Peyer's patch (tissue), 4 donors: ENCODE data around the gene MSANTD2.

Experiments used
- POLR2A ChIP-seq, 2 donors: fragments of 450-650 bp; IDR thresholded peaks; one replicate each; pipeline ENCODE4 v1.5.1; 2017; ENCODE audit warnings: antibody characterized with exemption in 2 of 2, mild to moderate bottlenecking in 2 of 2, moderate library complexity in 2 of 2
- TF ChIP-seq, protein P1 (sequence below), 6 experiments: fragments of 450-650 bp in 4 of 6; fragments of 200-600 bp in 2 of 6; sonication (generic) in 1 of 6; IDR thresholded peaks; one replicate each; pipeline ENCODE4 v1.5.1; 2017 to 2019; ENCODE audit warnings: antibody characterized with exemption in 6 of 6, mild to moderate bottlenecking in 3 of 6, moderate library complexity in 1 of 6

DNA sequence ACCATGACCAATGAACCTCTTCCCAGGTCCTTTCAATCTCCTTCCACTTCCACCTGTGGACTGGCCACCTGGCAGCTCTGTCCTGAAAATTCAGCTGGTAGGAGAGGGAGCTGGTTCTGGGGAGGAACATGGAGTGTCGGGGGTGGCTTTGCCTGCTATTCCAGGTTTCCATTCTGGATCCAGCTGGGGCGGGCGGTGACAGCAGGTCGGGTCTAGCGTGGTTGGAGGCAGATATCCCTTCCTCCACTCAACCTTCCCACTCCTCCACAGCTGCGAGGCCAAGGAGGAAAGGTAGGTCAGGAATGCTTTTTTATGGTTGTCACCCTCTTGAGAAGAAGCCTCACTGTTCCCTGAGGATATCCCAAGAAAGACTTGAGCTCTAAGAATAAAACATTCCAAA is 57.2 kb downstream of the MSANTD2 start:
- no peak for TF ChIP-seq POLR2A (IDR thresholded peaks at IDR 0.05)
- TF ChIP-seq, protein P1, sequence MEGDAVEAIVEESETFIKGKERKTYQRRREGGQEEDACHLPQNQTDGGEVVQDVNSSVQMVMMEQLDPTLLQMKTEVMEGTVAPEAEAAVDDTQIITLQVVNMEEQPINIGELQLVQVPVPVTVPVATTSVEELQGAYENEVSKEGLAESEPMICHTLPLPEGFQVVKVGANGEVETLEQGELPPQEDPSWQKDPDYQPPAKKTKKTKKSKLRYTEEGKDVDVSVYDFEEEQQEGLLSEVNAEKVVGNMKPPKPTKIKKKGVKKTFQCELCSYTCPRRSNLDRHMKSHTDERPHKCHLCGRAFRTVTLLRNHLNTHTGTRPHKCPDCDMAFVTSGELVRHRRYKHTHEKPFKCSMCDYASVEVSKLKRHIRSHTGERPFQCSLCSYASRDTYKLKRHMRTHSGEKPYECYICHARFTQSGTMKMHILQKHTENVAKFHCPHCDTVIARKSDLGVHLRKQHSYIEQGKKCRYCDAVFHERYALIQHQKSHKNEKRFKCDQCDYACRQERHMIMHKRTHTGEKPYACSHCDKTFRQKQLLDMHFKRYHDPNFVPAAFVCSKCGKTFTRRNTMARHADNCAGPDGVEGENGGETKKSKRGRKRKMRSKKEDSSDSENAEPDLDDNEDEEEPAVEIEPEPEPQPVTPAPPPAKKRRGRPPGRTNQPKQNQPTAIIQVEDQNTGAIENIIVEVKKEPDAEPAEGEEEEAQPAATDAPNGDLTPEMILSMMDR (IDR thresholded peaks at IDR 0.05): no peak
